Ectodermal cell (in vitro differentiated cells): ENCODE data around the gene TRPV3.
"Not testable (repeated sequence)": the region's sequence is repeated elsewhere in the genome, so short reads cannot be mapped to it uniquely, and the experiment has no call there.

Source experiments
- H3K27ac ChIP-seq: 2 replicates; pipeline ENCODE4 v1.7.0; 2013; ENCODE audit warnings: mild to moderate bottlenecking, low read depth, low read length; ENCODE audit not compliant: insufficient read depth, poor library complexity, severe bottlenecking
- H3K27me3 ChIP-seq: 2 replicates; pipeline ENCODE4 v1.7.0; 2013; ENCODE audit warnings: mild to moderate bottlenecking, low read length; ENCODE audit not compliant: insufficient read depth, control insufficient read depth, poor library complexity, severe bottlenecking
- H3K36me3 ChIP-seq: one replicate; pipeline ENCODE4 v1.7.0; 2013; ENCODE audit warnings: low read length; ENCODE audit not compliant: control insufficient read depth, insufficient read depth
- H3K4me1 ChIP-seq: one replicate; pipeline ENCODE4 v1.7.0; 2013; ENCODE audit warnings: low read length; ENCODE audit not compliant: control insufficient read depth, insufficient read depth
- H3K4me3 ChIP-seq: 2 replicates; pipeline ENCODE4 v1.7.0; 2013; ENCODE audit warnings: low read depth, low read length, control low read depth; ENCODE audit not compliant: insufficient read depth
- H3K9me3 ChIP-seq: 2 replicates; pipeline ENCODE4 v1.7.0; 2013; ENCODE audit warnings: mild to moderate bottlenecking, low read length, moderate library complexity; ENCODE audit not compliant: control insufficient read depth
- WGBS, 2 experiments: methylation state at CpG; one replicate each; pipeline ENCODE4 v1.1.7; 2013; ENCODE audit warnings: missing lambda C conversion rate in 2 of 2; 5-methylcytosine and 5-hydroxymethylcytosine counted together

The TRPV3 gene

GRCh38 chr17:3574231-3574630, 16.6 kb upstream of the TRPV3 start:
- Histone ChIP-seq H3K9me3 (no peaks in the 10 kb centered on the region), H3K4me3 (no peak overlapping the region), H3K27me3 (no peaks in the 10 kb centered on the region), H3K27ac (no peak overlapping the region), H3K4me1 (no peaks in the 10 kb centered on the region), H3K36me3 (peaks cover 7% of the 10 kb centered on the region)
- WGBS, 2 experiments, result 92 to 97% methylated on average over 7 of the region's 7 CpGs

GRCh38 chr17:3573246-3574100, 15.9 kb upstream of the TRPV3 start:
- Histone ChIP-seq H3K27me3 (no peaks in the 10 kb centered on the region), H3K36me3 (peaks cover 7% of the 10 kb centered on the region), H3K27ac (no peak overlapping the region), H3K9me3 (no peaks in the 10 kb centered on the region), H3K4me3 (no peak overlapping the region), H3K4me1 (no peaks in the 10 kb centered on the region)
- whole genome bisulfite sequencing, 2 experiments, result 88 to 94% methylated on average over 18 to 22 of the region's 22 CpGs

- Histone ChIP-seq H3K4me1 (no peaks in the 10 kb centered on the region), H3K9me3 (no peaks in the 10 kb centered on the region), H3K27me3 (no peaks in the 10 kb centered on the region), H3K4me3 (no peak overlapping the region), H3K27ac (no peak overlapping the region), H3K36me3 (peaks cover 7% of the 10 kb centered on the region)
- 93 to 94% methylated on average over 7 of the region's 7 CpGs for WGBS, 2 experiments
Measured at GRCh38 chr17:3572231-3572630, 14.6 kb upstream of the TRPV3 start.

GRCh38 chr17:3571043-3571900, 13.7 kb upstream of the TRPV3 start:
- 94% methylated on average over 36 of the region's 36 CpGs for WGBS, 2 experiments
- peaks cover 7% of the 10 kb centered on the region for H3K36me3 ChIP-seq
- no peak overlapping the region for H3K27ac ChIP-seq
- no peaks in the 10 kb centered on the region for H3K27me3 ChIP-seq
- no peak overlapping the region for H3K4me3 ChIP-seq
- H3K9me3 ChIP-seq, result no peaks in the 10 kb centered on the region
- H3K4me1 ChIP-seq, result no peaks in the 10 kb centered on the region

- Histone ChIP-seq H3K27me3 (no peaks in the 10 kb centered on the region), H3K36me3 (peaks cover 11% of the 10 kb centered on the region), H3K27ac (no peak overlapping the region), H3K4me1 (no peaks in the 10 kb centered on the region), H3K4me3 (no peak overlapping the region), H3K9me3 (no peaks in the 10 kb centered on the region)
- 93 to 96% methylated on average over 9 of the region's 9 CpGs for WGBS, 2 experiments
Measured at GRCh38 chr17:3569534-3570137, 12.0 kb upstream of the TRPV3 start.

- Histone ChIP-seq H3K4me1 (no peaks in the 10 kb centered on the region), H3K4me3 (no peak overlapping the region), H3K36me3 (peaks cover 11% of the 10 kb centered on the region), H3K27me3 (no peaks in the 10 kb centered on the region), H3K9me3 (no peaks in the 10 kb centered on the region), H3K27ac (no peak overlapping the region)
- 95 to 96% methylated on average over 12 of the region's 12 CpGs for WGBS, 2 experiments
Measured at GRCh38 chr17:3566551-3566950, 8.9 kb upstream of the TRPV3 start.

GRCh38 chr17:3565143-3565542, 7.5 kb upstream of the TRPV3 start:
- no peaks in the 10 kb centered on the region for H3K9me3 ChIP-seq
- H3K36me3 ChIP-seq, result peaks cover 4% of the 10 kb centered on the region
- H3K27ac ChIP-seq, result no peak overlapping the region
- 95% methylated on average over 4 of the region's 4 CpGs for WGBS, 2 experiments
- no peaks in the 10 kb centered on the region for H3K4me1 ChIP-seq
- H3K27me3 ChIP-seq, result no peaks in the 10 kb centered on the region
- no peak overlapping the region for H3K4me3 ChIP-seq

- 93 to 95% methylated on average over 28 of the region's 28 CpGs for WGBS, 2 experiments
- not testable (repeated sequence) for H3K4me3 ChIP-seq, H3K9me3 ChIP-seq, H3K27ac ChIP-seq, H3K27me3 ChIP-seq, H3K36me3 ChIP-seq, H3K4me1 ChIP-seq
Measured at GRCh38 chr17:3564241-3564640, 6.6 kb upstream of the TRPV3 start.

GRCh38 chr17:3559270-3559645, 1.6 kb upstream of the TRPV3 start:
- H3K4me1 ChIP-seq, result peaks cover 4% of the 10 kb centered on the region
- no peak overlapping the region for H3K4me3 ChIP-seq
- H3K9me3 ChIP-seq, result no peaks in the 10 kb centered on the region
- 94 to 96% methylated on average over 9 of the region's 9 CpGs for WGBS, 2 experiments
- no peaks in the 10 kb centered on the region for H3K27me3 ChIP-seq
- H3K27ac ChIP-seq, result no peak overlapping the region
- H3K36me3 ChIP-seq, result no peaks in the 10 kb centered on the region
